ENCODE results near the gene FOXJ1.

The FOXJ1 gene

GRCh38 chr17:76176701-76177574 lies 35.9 kb upstream of the FOXJ1 start:
- H3K4me1 ChIP-seq (ENCODE audit: insufficient read depth, low read length), result no peaks in the 10 kb centered on the region
- no peak overlapping the region for H3K27ac ChIP-seq (ENCODE audit: low read depth, low read length)
- no peaks in the 10 kb centered on the region for H3K9me3 ChIP-seq (ENCODE audit: low read length)

GRCh38 chr17:76174037-76174436 lies 33.0 kb upstream of the FOXJ1 start:
- Histone ChIP-seq H3K4me1 (ENCODE audit: insufficient read depth, low read length) (no peaks in the 10 kb centered on the region), H3K9me3 (ENCODE audit: low read length) (no peaks in the 10 kb centered on the region), H3K27me3 (ENCODE audit: control insufficient read depth in 1 of 2, insufficient read depth in 2 of 2, low read length in 2 of 2) (no peaks in the 10 kb centered on the region), H3K36me3 (ENCODE audit: insufficient read depth, low read length) (no peaks in the 10 kb centered on the region), H3K27ac (ENCODE audit: low read depth, low read length) (no peak overlapping the region), H3K4me3 (ENCODE audit: low read depth in 1 of 2, low read length in 2 of 2) (no peak overlapping the region), H3K9ac (ENCODE audit: low read length) (no peak overlapping the region)

More at GRCh38 chr17:76176701-76177574, 35.9 kb upstream of the FOXJ1 start:
- Histone ChIP-seq H3K9ac (ENCODE audit: low read length) (no peak overlapping the region), H3K4me3 (ENCODE audit: low read depth in 1 of 2, low read length in 2 of 2) (no peak overlapping the region), H3K27me3 (ENCODE audit: control insufficient read depth in 1 of 2, insufficient read depth in 2 of 2, low read length in 2 of 2) (no peaks in the 10 kb centered on the region), H3K36me3 (ENCODE audit: insufficient read depth, low read length) (no peaks in the 10 kb centered on the region)

GRCh38 chr17:76173474-76173873 lies 32.4 kb upstream of the FOXJ1 start:
- no peak overlapping the region for H3K9ac ChIP-seq (ENCODE audit: low read length)
- H3K27me3 ChIP-seq (ENCODE audit: control insufficient read depth in 1 of 2, insufficient read depth in 2 of 2, low read length in 2 of 2), result no peaks in the 10 kb centered on the region
- no peaks in the 10 kb centered on the region for H3K36me3 ChIP-seq (ENCODE audit: insufficient read depth, low read length)
- no peaks in the 10 kb centered on the region for H3K9me3 ChIP-seq (ENCODE audit: low read length)
- H3K27ac ChIP-seq (ENCODE audit: low read depth, low read length), result no peak overlapping the region
- no peak overlapping the region for H3K4me3 ChIP-seq (ENCODE audit: low read depth in 1 of 2, low read length in 2 of 2)
- H3K4me1 ChIP-seq (ENCODE audit: insufficient read depth, low read length), result no peaks in the 10 kb centered on the region

- Histone ChIP-seq H3K4me3 (ENCODE audit: low read depth in 1 of 2, low read length in 2 of 2) (no peak overlapping the region), H3K9me3 (ENCODE audit: low read length) (no peaks in the 10 kb centered on the region), H3K36me3 (ENCODE audit: insufficient read depth, low read length) (no peaks in the 10 kb centered on the region), H3K9ac (ENCODE audit: low read length) (no peak overlapping the region), H3K4me1 (ENCODE audit: insufficient read depth, low read length) (no peaks in the 10 kb centered on the region), H3K27ac (ENCODE audit: low read depth, low read length) (no peak overlapping the region), H3K27me3 (ENCODE audit: control insufficient read depth in 1 of 2, insufficient read depth in 2 of 2, low read length in 2 of 2) (no peaks in the 10 kb centered on the region)
Observed at GRCh38 chr17:76171706-76172105, 30.7 kb upstream of the FOXJ1 start.

- Histone ChIP-seq H3K9me3 (ENCODE audit: low read length) (no peaks in the 10 kb centered on the region), H3K9ac (ENCODE audit: low read length) (no peak overlapping the region)
Observed at GRCh38 chr17:76170114-76170513, 29.1 kb upstream of the FOXJ1 start.

GRCh38 chr17:76166906-76167305 lies 25.9 kb upstream of the FOXJ1 start:
- no peak overlapping the region for H3K27ac ChIP-seq (ENCODE audit: low read depth, low read length)
- no peaks in the 10 kb centered on the region for H3K9me3 ChIP-seq (ENCODE audit: low read length)
- no peak overlapping the region for H3K9ac ChIP-seq (ENCODE audit: low read length)
- H3K4me3 ChIP-seq (ENCODE audit: low read depth in 1 of 2, low read length in 2 of 2), result no peak overlapping the region
- H3K27me3 ChIP-seq (ENCODE audit: control insufficient read depth in 1 of 2, insufficient read depth in 2 of 2, low read length in 2 of 2), result no peaks in the 10 kb centered on the region
- H3K4me1 ChIP-seq (ENCODE audit: insufficient read depth, low read length), result no peaks in the 10 kb centered on the region
- H3K36me3 ChIP-seq (ENCODE audit: insufficient read depth, low read length), result no peaks in the 10 kb centered on the region

More at GRCh38 chr17:76170114-76170513, 29.1 kb upstream of the FOXJ1 start:
- Histone ChIP-seq H3K4me3 (ENCODE audit: low read depth in 1 of 2, low read length in 2 of 2) (no peak overlapping the region), H3K36me3 (ENCODE audit: insufficient read depth, low read length) (no peaks in the 10 kb centered on the region), H3K4me1 (ENCODE audit: insufficient read depth, low read length) (no peaks in the 10 kb centered on the region), H3K27ac (ENCODE audit: low read depth, low read length) (no peak overlapping the region), H3K27me3 (ENCODE audit: control insufficient read depth in 1 of 2, insufficient read depth in 2 of 2, low read length in 2 of 2) (no peaks in the 10 kb centered on the region)

- Histone ChIP-seq H3K4me1 (ENCODE audit: insufficient read depth, low read length) (no peaks in the 10 kb centered on the region), H3K9ac (ENCODE audit: low read length) (no peak overlapping the region), H3K9me3 (ENCODE audit: low read length) (no peaks in the 10 kb centered on the region), H3K36me3 (ENCODE audit: insufficient read depth, low read length) (no peaks in the 10 kb centered on the region), H3K4me3 (ENCODE audit: low read depth in 1 of 2, low read length in 2 of 2) (no peak overlapping the region), H3K27ac (ENCODE audit: low read depth, low read length) (no peak overlapping the region), H3K27me3 (ENCODE audit: control insufficient read depth in 1 of 2, insufficient read depth in 2 of 2, low read length in 2 of 2) (no peaks in the 10 kb centered on the region)
Observed at GRCh38 chr17:76166168-76166567, 25.1 kb upstream of the FOXJ1 start.

GRCh38 chr17:76164331-76164730 lies 23.3 kb upstream of the FOXJ1 start:
- no peak overlapping the region for H3K4me3 ChIP-seq (ENCODE audit: low read depth in 1 of 2, low read length in 2 of 2)
- no peak overlapping the region for H3K27ac ChIP-seq (ENCODE audit: low read depth, low read length)
- no peak overlapping the region for H3K9ac ChIP-seq (ENCODE audit: low read length)
- H3K36me3 ChIP-seq (ENCODE audit: insufficient read depth, low read length), result no peaks in the 10 kb centered on the region
- H3K27me3 ChIP-seq (ENCODE audit: control insufficient read depth in 1 of 2, insufficient read depth in 2 of 2, low read length in 2 of 2), result no peaks in the 10 kb centered on the region
- H3K9me3 ChIP-seq (ENCODE audit: low read length), result no peaks in the 10 kb centered on the region
- H3K4me1 ChIP-seq (ENCODE audit: insufficient read depth, low read length), result no peaks in the 10 kb centered on the region

GRCh38 chr17:76163919-76164318 lies 22.9 kb upstream of the FOXJ1 start:
- Histone ChIP-seq H3K9me3 (ENCODE audit: low read length) (no peaks in the 10 kb centered on the region), H3K36me3 (ENCODE audit: insufficient read depth, low read length) (no peaks in the 10 kb centered on the region), H3K4me1 (ENCODE audit: insufficient read depth, low read length) (no peaks in the 10 kb centered on the region), H3K27ac (ENCODE audit: low read depth, low read length) (no peak overlapping the region), H3K4me3 (ENCODE audit: low read depth in 1 of 2, low read length in 2 of 2) (no peak overlapping the region), H3K27me3 (ENCODE audit: control insufficient read depth in 1 of 2, insufficient read depth in 2 of 2, low read length in 2 of 2) (no peaks in the 10 kb centered on the region), H3K9ac (ENCODE audit: low read length) (no peak overlapping the region)

- Histone ChIP-seq H3K27ac (ENCODE audit: low read depth, low read length) (no peak overlapping the region), H3K27me3 (ENCODE audit: control insufficient read depth in 1 of 2, insufficient read depth in 2 of 2, low read length in 2 of 2) (no peaks in the 10 kb centered on the region), H3K4me1 (ENCODE audit: insufficient read depth, low read length) (no peaks in the 10 kb centered on the region), H3K9me3 (ENCODE audit: low read length) (no peaks in the 10 kb centered on the region), H3K36me3 (ENCODE audit: insufficient read depth, low read length) (no peaks in the 10 kb centered on the region), H3K4me3 (ENCODE audit: low read depth in 1 of 2, low read length in 2 of 2) (no peak overlapping the region), H3K9ac (ENCODE audit: low read length) (no peak overlapping the region)
Observed at GRCh38 chr17:76161619-76162266, 20.7 kb upstream of the FOXJ1 start.

- Histone ChIP-seq H3K4me1 (ENCODE audit: insufficient read depth, low read length) (no peaks in the 10 kb centered on the region), H3K4me3 (ENCODE audit: low read depth in 1 of 2, low read length in 2 of 2) (no peak overlapping the region), H3K9me3 (ENCODE audit: low read length) (no peaks in the 10 kb centered on the region), H3K36me3 (ENCODE audit: insufficient read depth, low read length) (no peaks in the 10 kb centered on the region), H3K27ac (ENCODE audit: low read depth, low read length) (no peak overlapping the region), H3K27me3 (ENCODE audit: control insufficient read depth in 1 of 2, insufficient read depth in 2 of 2, low read length in 2 of 2) (no peaks in the 10 kb centered on the region), H3K9ac (ENCODE audit: low read length) (no peak overlapping the region)
Observed at GRCh38 chr17:76160896-76161528, 20.0 kb upstream of the FOXJ1 start.

All from muscle layer of colon (tissue), 2 donors.